H1 (cell line): ENCODE results near the gene FAM13C. TPM values are rescaled to one million over a fixed set of nuclear protein-coding genes. Genes with fewer than 3 reads are reported as not detected.

ENCODE experiments used
- CTCF ChIA-PET: fragments of 300-600 bp; sonication (Branson Sonifier 250); formaldehyde crosslinking; loops from one replicate; lab custom pipeline; 2021; ENCODE audit not compliant: partially characterized antibody; lab: Charles Lee
- POLR2A ChIA-PET: fragments of 300-600 bp; sonication (Branson Sonifier 250); formaldehyde crosslinking; loops from one replicate; lab custom pipeline; 2021; ENCODE audit warnings: inconsistent platforms; ENCODE audit not compliant: partially characterized antibody; lab: Charles Lee
- DNase-seq, 2 experiments: peaks; one replicate each; pipeline versions ENCODE4 v3.0.0 to v3.0.0-alpha.2; 2010 to 2022; ENCODE audit warnings: low spot score in 2 of 2, low read depth in 1 of 2, mixed read lengths in 1 of 2
- FAIRE-seq: peaks from 2 replicates; lab custom pipeline; 2011; peaks lifted over from hg19 to GRCh38; lab: Jason Lieb, UNC
- H2AFZ ChIP-seq: 2 replicates; pipeline ENCODE4 v1.8.1; 2012; ENCODE audit warnings: low read length, inconsistent platforms
- H2AK5ac ChIP-seq: 2 replicates; pipeline ENCODE4 v1.6.1; 2013; ENCODE audit warnings: low read depth, low read length
- H2BK120ac ChIP-seq: replicated peaks from 2 replicates; pipeline ENCODE3; 2013; ENCODE audit warnings: low read depth, low read length, inconsistent platforms
- H2BK12ac ChIP-seq: 2 replicates; pipeline ENCODE4 v1.6.1; 2013; ENCODE audit warnings: low read depth, low read length
- H2BK15ac ChIP-seq: 2 replicates; pipeline ENCODE4 v1.6.1; 2013; ENCODE audit warnings: low read length
- H2BK20ac ChIP-seq: 2 replicates; pipeline ENCODE4 v1.6.1; 2013; ENCODE audit warnings: low read length
- H2BK5ac ChIP-seq: 2 replicates; pipeline ENCODE4 v1.6.1; 2013; ENCODE audit warnings: low read depth, low read length
- H3K14ac ChIP-seq: 2 replicates; pipeline ENCODE4 v1.6.1; 2013; ENCODE audit warnings: inconsistent platforms; ENCODE audit not compliant: insufficient read length
- H3K18ac ChIP-seq: 2 replicates; pipeline ENCODE4 v1.6.1; 2013; ENCODE audit warnings: low read length; ENCODE audit errors: extremely low read depth
- H3K23ac ChIP-seq: 2 replicates; pipeline ENCODE4 v1.6.1; 2013; ENCODE audit warnings: inconsistent platforms; ENCODE audit not compliant: insufficient read length
- H3K23me2 ChIP-seq: 2 replicates; pipeline ENCODE4 v1.6.1; 2013; ENCODE audit warnings: low read depth, low read length
- H3K27ac ChIP-seq: 2 replicates; pipeline ENCODE4 v1.6.1; 2011; ENCODE audit warnings: low read depth, low read length, inconsistent platforms
- H3K27me3 ChIP-seq, 4 experiments: replicated peaks in 1 of 4; 1 replicate in 1 of 4; 2 replicates in 3 of 4; pipeline versions ENCODE4 v1.6.1 to v1.8.1; 2011 to 2013; ENCODE audit warnings: low read length in 3 of 4, mild to moderate bottlenecking in 3 of 4, inconsistent platforms in 2 of 4, mixed read lengths in 2 of 4, moderate library complexity in 1 of 4; ENCODE audit not compliant: control insufficient read depth in 3 of 4, insufficient read depth in 3 of 4; ENCODE audit errors: extremely low read depth in 1 of 4
- H3K36me3 ChIP-seq, 4 experiments: 2 replicates each; pipeline versions ENCODE4 v1.6.1 to v1.8.1; 2011 to 2013; ENCODE audit warnings: mild to moderate bottlenecking in 4 of 4, low read length in 3 of 4, moderate library complexity in 2 of 4, control low read depth in 1 of 4, inconsistent platforms in 1 of 4; ENCODE audit not compliant: insufficient read depth in 4 of 4, control insufficient read depth in 2 of 4
- H3K4ac ChIP-seq: replicated peaks from 2 replicates; pipeline ENCODE3; 2013; ENCODE audit warnings: low read length, low read depth, mixed read lengths, inconsistent platforms; ENCODE audit not compliant: insufficient read length
- H3K4me1 ChIP-seq, 4 experiments: replicated peaks in 1 of 4; 1 replicate in 1 of 4; 2 replicates in 3 of 4; pipeline versions ENCODE4 v1.6.1 to v1.8.1; 2011 to 2013; ENCODE audit warnings: low read length in 3 of 4, inconsistent platforms in 2 of 4, mixed read lengths in 1 of 4; ENCODE audit not compliant: insufficient read depth in 4 of 4, control insufficient read depth in 3 of 4
- H3K4me2 ChIP-seq, 2 experiments: 2 replicates each; pipeline versions ENCODE4 v1.6.1 to v1.8.1; 2011 to 2013; ENCODE audit warnings: low read depth in 2 of 2, low read length in 2 of 2, control low read depth in 1 of 2, inconsistent platforms in 1 of 2, mild to moderate bottlenecking in 1 of 2; ENCODE audit not compliant: insufficient read depth in 1 of 2
- H3K4me3 ChIP-seq, 4 experiments: fragments of 200-600, 300-600 bp in 1 of 4; sonication (generic), shearing (Covaris generic), sonication (Bioruptor Twin) in 1 of 4; 2 replicates each; pipeline versions ENCODE4 v1.5.1 to v1.8.1; 2011 to 2016; ENCODE audit warnings: low read length in 4 of 4, low read depth in 3 of 4, control low read depth in 2 of 4, inconsistent platforms in 2 of 4, mild to moderate bottlenecking in 2 of 4, mixed read lengths in 1 of 4, moderate library complexity in 1 of 4; ENCODE audit not compliant: insufficient read depth in 2 of 4; ENCODE audit errors: extremely low read depth in 1 of 4
- H3K56ac ChIP-seq: replicated peaks from 2 replicates; pipeline ENCODE3; 2013; ENCODE audit warnings: low read depth, mild to moderate bottlenecking, mixed read lengths, low read length, inconsistent platforms; ENCODE audit not compliant: insufficient read length
- H3K79me1 ChIP-seq: 2 replicates; pipeline ENCODE4 v1.6.1; 2013; ENCODE audit warnings: low read depth, low read length, control low read depth
- H3K79me2 ChIP-seq, 2 experiments: 2 replicates each; pipeline versions ENCODE4 v1.6.1 to v1.8.1; 2012 to 2013; ENCODE audit warnings: low read length in 2 of 2, mild to moderate bottlenecking in 2 of 2, inconsistent platforms in 1 of 2; ENCODE audit not compliant: insufficient read depth in 2 of 2, control insufficient read depth in 1 of 2
- H3K9ac ChIP-seq, 4 experiments: replicated peaks in 1 of 4; 1 replicate in 1 of 4; 2 replicates in 3 of 4; pipeline versions ENCODE4 v1.6.1 to v1.8.1; 2011 to 2013; ENCODE audit warnings: low read depth in 3 of 4, low read length in 3 of 4, control low read depth in 2 of 4, mild to moderate bottlenecking in 2 of 4, moderate library complexity in 2 of 4, inconsistent platforms in 1 of 4; ENCODE audit errors: extremely low read depth in 1 of 4
- H3K9me3 ChIP-seq, 2 experiments: 2 replicates each; pipeline versions ENCODE4 v1.6.1 to v1.8.1; 2012 to 2013; ENCODE audit warnings: mild to moderate bottlenecking in 2 of 2, moderate library complexity in 2 of 2, control low read depth in 1 of 2, inconsistent platforms in 1 of 2, low read depth in 1 of 2, low read length in 1 of 2, mixed read lengths in 1 of 2; ENCODE audit not compliant: insufficient read depth in 2 of 2
- H4K20me1 ChIP-seq, 2 experiments: replicated peaks in 1 of 2; 2 replicates each; pipeline versions ENCODE3 to v1.8.1; 2011 to 2013; ENCODE audit warnings: inconsistent platforms in 2 of 2, low read length in 2 of 2, mild to moderate bottlenecking in 1 of 2; ENCODE audit not compliant: insufficient read depth in 2 of 2, control insufficient read depth in 1 of 2
- H4K5ac ChIP-seq: 2 replicates; pipeline ENCODE4 v1.6.1; 2013; ENCODE audit warnings: low read length, low read depth, mixed read lengths, inconsistent platforms; ENCODE audit not compliant: insufficient read length
- H4K8ac ChIP-seq: 2 replicates; pipeline ENCODE4 v1.8.0; 2013; ENCODE audit warnings: mild to moderate bottlenecking, moderate library complexity, low read length, inconsistent platforms; ENCODE audit not compliant: insufficient read depth; ENCODE audit errors: extremely low read depth
- H4K91ac ChIP-seq: replicated peaks from 2 replicates; pipeline ENCODE3; 2013; ENCODE audit warnings: low read length, mixed read lengths, inconsistent platforms; ENCODE audit not compliant: insufficient read length
- EZH2 ChIP-seq: fragments of 200-600 bp; sonication (generic); IDR thresholded peaks from 2 replicates; pipeline ENCODE4 v1.7.1; 2012; ENCODE audit warnings: low read depth, mild to moderate bottlenecking, moderate library complexity, low read length, inconsistent platforms; ENCODE audit not compliant: severe bottlenecking
- NANOG ChIP-seq: IDR thresholded peaks from 2 replicates; pipeline ENCODE4 v1.6.1; 2011; ENCODE audit warnings: low read length, low read depth, mild to moderate bottlenecking, inconsistent platforms; ENCODE audit not compliant: insufficient read depth, poor library complexity, severe bottlenecking
- NRF1 ChIP-seq: IDR thresholded peaks from 2 replicates; pipeline ENCODE4 v1.6.1; 2011; ENCODE audit warnings: mild to moderate bottlenecking, low read depth, low read length, improper control_type of control experiment
- POU5F1 ChIP-seq: IDR thresholded peaks from 2 replicates; pipeline ENCODE4 v1.6.1; 2011; ENCODE audit warnings: low read depth, mild to moderate bottlenecking, low read length, moderate library complexity
- RNF2 ChIP-seq: fragments of 200-900, 300-1000 bp; sonication (generic); IDR thresholded peaks from 2 replicates; pipeline ENCODE4 v1.7.1; 2016; ENCODE audit warnings: borderline replicate concordance, low read depth, mild to moderate bottlenecking, antibody characterized with exemption, low read length; ENCODE audit not compliant: poor library complexity, severe bottlenecking; ENCODE audit errors: missing control alignments
- SIRT6 ChIP-seq: IDR thresholded peaks from one replicate; pipeline ENCODE4 v1.7.1; 2012; ENCODE audit warnings: low read length, inconsistent platforms
- SIX5 ChIP-seq: IDR thresholded peaks from 2 replicates; pipeline ENCODE4 v1.6.1; 2011; ENCODE audit warnings: mild to moderate bottlenecking, low read depth, low read length
- SP2 ChIP-seq: IDR thresholded peaks from 2 replicates; pipeline ENCODE4 v1.6.1; 2012; ENCODE audit warnings: mild to moderate bottlenecking, low read length, inconsistent platforms
- TAF7 ChIP-seq: optimal IDR thresholded peaks from 2 replicates; pipeline ENCODE3; 2011; ENCODE audit warnings: low read depth, mild to moderate bottlenecking, inconsistent platforms, low read length, moderate library complexity, borderline replicate concordance
- WGBS, 2 experiments: shearing (Covaris generic) in 1 of 2; methylation state at CpG; one replicate each; pipeline versions ENCODE4 v1.1.6 to v1.1.7; 2013 to 2015; ENCODE audit warnings: low lambda C conversion rate in 2 of 2, mixed read lengths in 2 of 2, inconsistent platforms in 1 of 2, low coverage in 1 of 2, missing lambda C conversion rate in 1 of 2; ENCODE audit not compliant: insufficient replicate concordance in 2 of 2, insufficient coverage in 1 of 2, insufficient read length in 1 of 2; ENCODE audit errors: extremely low coverage in 1 of 2, missing lambda C conversion rate in 1 of 2; 5-methylcytosine and 5-hydroxymethylcytosine counted together
- polyA plus RNA-seq, 7 experiments: library from polyadenylated mRNA; depleted of rRNA in 3 of 7; stranded (reverse) in 5 of 7; unstranded in 2 of 7; fragments of >200 nt in 5 of 7; fragments of 200-250 nt in 2 of 7; gene quantifications; 1 replicate in 5 of 7; 2 replicates in 1 of 7; 4 replicates in 1 of 7; pipeline versions ENCODE4 v1.2.1 to v1.2.3, GENCODE V29; 2011 to 2013; ENCODE audit warnings: missing spikeins in 2 of 7, mixed read lengths in 2 of 7
- total RNA-seq: library from RNA; stranded (reverse); fragmentation: NEBNext Ultra II Directional; extraction: Animal tissue kit (Norgen Biotek cat#: 25700); gene quantifications from 2 replicates; pipeline ENCODE4 v1.2.1, GENCODE V29; 2021
- TF ChIP-seq, protein P1 (sequence below), 3 experiments: IDR thresholded peaks; 1 replicate in 2 of 3; 2 replicates in 1 of 3; pipeline versions ENCODE4 v1.5.1 to v1.6.1; 2011; ENCODE audit warnings: low read length in 3 of 3, mild to moderate bottlenecking in 3 of 3, inconsistent platforms in 2 of 3, low read depth in 1 of 3, moderate library complexity in 1 of 3; ENCODE audit not compliant: insufficient read depth in 1 of 3; ENCODE audit errors: control extremely low read depth in 1 of 3

FAM13C gene
- total and polyA plus RNA-seq, 2 of the 8 experiments (the other 6 are each of a cell fraction or from before 2014, with no cell fraction given) = 0.56 to 0.62 TPM

DNA sequence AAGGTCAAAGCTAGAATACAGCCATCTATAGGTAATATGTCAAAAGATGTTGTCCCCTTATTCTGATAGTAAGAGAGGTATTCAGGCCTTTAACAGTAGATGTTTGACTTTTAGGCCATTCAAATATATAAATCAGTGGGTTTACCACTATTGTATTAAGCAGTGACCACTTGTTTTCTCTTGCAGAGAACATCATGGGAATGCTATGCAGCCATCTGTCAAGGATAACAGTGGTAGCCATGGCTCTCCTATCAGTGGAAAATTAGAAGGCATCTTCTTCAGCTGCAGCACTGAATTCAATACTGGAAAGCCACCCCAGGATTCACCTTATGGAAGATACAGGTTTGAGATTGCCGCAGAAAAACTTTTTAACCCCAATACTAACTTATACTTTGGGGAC lies 117.5 kb downstream of the FAM13C start:
- Histone ChIP-seq H3K4me1 (no peaks in the 10 kb centered on the region), H3K4me3 (no peak overlapping the region)
- POLR2A ChIA-PET = no interaction called here

More for the DNA sequence above, 117.5 kb downstream of the FAM13C start:
- Histone ChIP-seq H4K5ac (no peak overlapping the region), H2BK120ac (no peak overlapping the region), H3K4me2 (no peak overlapping the region), H4K91ac (no peak overlapping the region), H3K23me2 (no peaks in the 10 kb centered on the region), H3K9me3 (no peaks in the 10 kb centered on the region), H2BK20ac (no peak overlapping the region), H4K8ac (no peak overlapping the region), H3K9ac (no peak overlapping the region), H2BK12ac (no peak overlapping the region), H3K56ac (no peak overlapping the region), H2AFZ (no peak overlapping the region), H3K36me3 (no peaks in the 10 kb centered on the region), H4K20me1 (no peaks in the 10 kb centered on the region), H3K14ac (no peak overlapping the region), H3K4ac (no peak overlapping the region), H2AK5ac (no peak overlapping the region), H3K23ac (no peak overlapping the region), H3K27ac (no peak overlapping the region), H3K27me3 (no peaks in the 10 kb centered on the region), H2BK15ac (no peak overlapping the region), H3K79me2 (no peaks in the 10 kb centered on the region), H2BK5ac (no peak overlapping the region), H3K79me1 (no peaks in the 10 kb centered on the region), H3K18ac (no peak overlapping the region)
- FAIRE-seq (no peak), DNase-seq (no peak)
- CTCF ChIA-PET = interaction anchor here (1.2 kb wide), 1 partner anchor 335 kb away, joined by 4 read pairs; no protein-coding TSS in a partner anchor
- TF ChIP-seq POU5F1 (no peak), SP2 (no peak), NANOG (no peak), SIX5 (no peak), EZH2 (no peak), TAF7 (no peak), SIRT6 (no peak), RNF2 (no peak), NRF1 (no peak)
- TF ChIP-seq, protein P1, sequence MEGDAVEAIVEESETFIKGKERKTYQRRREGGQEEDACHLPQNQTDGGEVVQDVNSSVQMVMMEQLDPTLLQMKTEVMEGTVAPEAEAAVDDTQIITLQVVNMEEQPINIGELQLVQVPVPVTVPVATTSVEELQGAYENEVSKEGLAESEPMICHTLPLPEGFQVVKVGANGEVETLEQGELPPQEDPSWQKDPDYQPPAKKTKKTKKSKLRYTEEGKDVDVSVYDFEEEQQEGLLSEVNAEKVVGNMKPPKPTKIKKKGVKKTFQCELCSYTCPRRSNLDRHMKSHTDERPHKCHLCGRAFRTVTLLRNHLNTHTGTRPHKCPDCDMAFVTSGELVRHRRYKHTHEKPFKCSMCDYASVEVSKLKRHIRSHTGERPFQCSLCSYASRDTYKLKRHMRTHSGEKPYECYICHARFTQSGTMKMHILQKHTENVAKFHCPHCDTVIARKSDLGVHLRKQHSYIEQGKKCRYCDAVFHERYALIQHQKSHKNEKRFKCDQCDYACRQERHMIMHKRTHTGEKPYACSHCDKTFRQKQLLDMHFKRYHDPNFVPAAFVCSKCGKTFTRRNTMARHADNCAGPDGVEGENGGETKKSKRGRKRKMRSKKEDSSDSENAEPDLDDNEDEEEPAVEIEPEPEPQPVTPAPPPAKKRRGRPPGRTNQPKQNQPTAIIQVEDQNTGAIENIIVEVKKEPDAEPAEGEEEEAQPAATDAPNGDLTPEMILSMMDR (IDR thresholded peaks at IDR 0.05; ENCODE audit: control extremely low read depth in 1 of 3, insufficient read depth in 1 of 3, low read depth in 1 of 3, low read length in 3 of 3) = no peak
- 100% methylated on average over 1 of the region's 1 CpG; no CpG with 5 or more reads in 1 of the 2 experiments for WGBS, 2 experiments
